Thyroid gland (tissue), 4 donors: ENCODE results near the gene XRCC4.

Experiments used
- CTCF ChIP-seq, 6 experiments: fragments of 200-600 bp in 3 of 6; fragments of 450-650 bp in 3 of 6; sonication (generic) in 3 of 6; IDR thresholded peaks; one replicate each; pipeline ENCODE4 v1.5.1; 2016 to 2019; ENCODE audit warnings: antibody characterized with exemption in 6 of 6, mild to moderate bottlenecking in 2 of 6, inconsistent platforms in 1 of 6, moderate library complexity in 1 of 6
- POLR2A ChIP-seq, 2 donors: fragments of 450-650 bp; IDR thresholded peaks; one replicate each; pipeline ENCODE4 v1.6.1; 2017; ENCODE audit warnings: antibody characterized with exemption in 2 of 2, mild to moderate bottlenecking in 2 of 2, moderate library complexity in 1 of 2

GRCh38 chr5:83394190-83394589 is 316.8 kb downstream of the XRCC4 start:
- TF ChIP-seq CTCF (IDR thresholded peaks at IDR 0.05) (no peak), POLR2A (IDR thresholded peaks at IDR 0.05) (no peak)
